ENCODE measurements around the gene UNC80. TPM values are rescaled to one million over a fixed set of nuclear protein-coding genes. Genes with fewer than 3 reads are reported as not detected.

The UNC80 gene
- total RNA-seq, 1 donor from 2014 or later, result 2.9 TPM

DNA sequence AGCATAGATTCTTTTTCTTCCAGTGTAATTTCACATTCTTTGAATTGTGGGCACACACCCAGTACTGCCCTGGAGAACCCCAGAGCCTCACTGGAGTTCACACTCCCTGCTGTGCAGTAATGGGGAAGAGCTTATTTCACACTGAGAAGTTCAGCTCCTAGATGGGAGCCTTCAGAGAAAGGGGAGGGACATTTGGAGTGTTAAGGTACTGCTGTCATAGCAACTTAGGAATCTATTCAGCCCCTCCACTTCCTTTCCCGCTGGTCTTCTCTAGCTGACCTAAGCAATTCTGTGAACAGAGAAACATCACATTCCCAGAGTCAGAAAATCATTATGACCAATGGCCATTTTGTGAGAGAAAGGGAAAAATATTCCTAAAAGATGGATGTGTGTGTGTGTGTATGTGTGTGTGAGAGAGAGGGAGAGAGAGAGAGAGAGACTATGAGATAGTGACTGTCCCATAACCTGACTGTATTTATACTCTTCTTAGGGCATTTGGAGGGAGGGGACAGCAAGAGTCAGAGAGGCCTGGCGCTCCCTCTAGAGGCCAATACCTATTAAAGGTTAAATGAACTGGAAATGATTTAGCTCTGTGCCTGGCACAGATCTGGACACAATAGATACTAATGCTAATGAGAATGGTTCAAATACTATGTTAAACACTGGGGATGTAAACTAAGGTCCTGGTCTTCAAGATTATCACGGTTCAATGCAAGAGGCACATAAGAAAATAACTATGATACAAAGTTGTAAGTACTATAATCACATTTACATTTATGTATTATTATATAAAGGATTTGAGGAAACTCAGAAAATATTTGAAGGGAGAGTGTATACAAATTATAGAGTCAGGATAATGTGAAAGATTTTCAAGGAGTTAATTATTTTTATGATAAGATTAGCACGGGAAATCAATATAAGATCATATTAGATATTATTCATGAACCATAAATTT is 189.3 kb downstream of the UNC80 start:
- peaks cover 33% of the 10 kb centered on the region for H3K4me1 Mint-ChIP-seq (ENCODE audit: unreplicated experiment)
- DNase-seq (ENCODE audit: extremely low spot score, unreplicated experiment), result no peak
- H3K4me3 Mint-ChIP-seq, result peak overlapping the region; percentile 34
- H3K27me3 Mint-ChIP-seq, result no peaks in the 10 kb centered on the region
- TF ChIP-seq, protein P1, sequence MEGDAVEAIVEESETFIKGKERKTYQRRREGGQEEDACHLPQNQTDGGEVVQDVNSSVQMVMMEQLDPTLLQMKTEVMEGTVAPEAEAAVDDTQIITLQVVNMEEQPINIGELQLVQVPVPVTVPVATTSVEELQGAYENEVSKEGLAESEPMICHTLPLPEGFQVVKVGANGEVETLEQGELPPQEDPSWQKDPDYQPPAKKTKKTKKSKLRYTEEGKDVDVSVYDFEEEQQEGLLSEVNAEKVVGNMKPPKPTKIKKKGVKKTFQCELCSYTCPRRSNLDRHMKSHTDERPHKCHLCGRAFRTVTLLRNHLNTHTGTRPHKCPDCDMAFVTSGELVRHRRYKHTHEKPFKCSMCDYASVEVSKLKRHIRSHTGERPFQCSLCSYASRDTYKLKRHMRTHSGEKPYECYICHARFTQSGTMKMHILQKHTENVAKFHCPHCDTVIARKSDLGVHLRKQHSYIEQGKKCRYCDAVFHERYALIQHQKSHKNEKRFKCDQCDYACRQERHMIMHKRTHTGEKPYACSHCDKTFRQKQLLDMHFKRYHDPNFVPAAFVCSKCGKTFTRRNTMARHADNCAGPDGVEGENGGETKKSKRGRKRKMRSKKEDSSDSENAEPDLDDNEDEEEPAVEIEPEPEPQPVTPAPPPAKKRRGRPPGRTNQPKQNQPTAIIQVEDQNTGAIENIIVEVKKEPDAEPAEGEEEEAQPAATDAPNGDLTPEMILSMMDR (conservative IDR thresholded peaks at IDR 0.05), result peak; percentile 88
- peak overlapping the region; percentile 52 for H3K27ac Mint-ChIP-seq
- H3K9me3 Mint-ChIP-seq, result no peaks in the 10 kb centered on the region
- H3K36me3 Mint-ChIP-seq, result no peaks in the 10 kb centered on the region

DNA sequence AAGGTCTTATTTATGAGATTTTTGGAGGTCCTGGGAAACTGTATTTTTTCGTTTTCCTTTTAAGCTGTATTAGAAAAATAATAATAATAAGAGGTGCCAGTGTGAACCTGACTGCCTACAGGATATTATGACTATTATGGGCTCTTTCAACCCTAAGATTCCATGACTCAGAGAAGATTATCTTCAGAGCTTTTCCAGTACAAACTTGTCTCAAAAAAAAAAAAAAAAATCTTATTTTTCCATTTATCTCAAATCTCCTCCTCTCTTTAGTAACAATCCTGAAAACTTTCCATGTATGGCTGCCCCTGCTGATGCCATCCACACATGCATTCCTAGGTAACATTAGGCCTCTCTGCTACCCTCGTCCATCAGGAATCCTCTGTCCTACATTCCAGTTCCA is 194.1 kb downstream of the UNC80 start:
- H3K4me3 Mint-ChIP-seq, result no peak overlapping the region
- DNase-seq (ENCODE audit: extremely low spot score, unreplicated experiment), result no peak
- TF ChIP-seq, protein P1 (conservative IDR thresholded peaks at IDR 0.05), result no peak
- H3K27me3 Mint-ChIP-seq, result no peaks in the 10 kb centered on the region
- no peaks in the 10 kb centered on the region for H3K9me3 Mint-ChIP-seq
- no peaks in the 10 kb centered on the region for H3K36me3 Mint-ChIP-seq
- peaks cover 10% of the 10 kb centered on the region for H3K4me1 Mint-ChIP-seq (ENCODE audit: unreplicated experiment)
- no peak overlapping the region for H3K27ac Mint-ChIP-seq

DNA sequence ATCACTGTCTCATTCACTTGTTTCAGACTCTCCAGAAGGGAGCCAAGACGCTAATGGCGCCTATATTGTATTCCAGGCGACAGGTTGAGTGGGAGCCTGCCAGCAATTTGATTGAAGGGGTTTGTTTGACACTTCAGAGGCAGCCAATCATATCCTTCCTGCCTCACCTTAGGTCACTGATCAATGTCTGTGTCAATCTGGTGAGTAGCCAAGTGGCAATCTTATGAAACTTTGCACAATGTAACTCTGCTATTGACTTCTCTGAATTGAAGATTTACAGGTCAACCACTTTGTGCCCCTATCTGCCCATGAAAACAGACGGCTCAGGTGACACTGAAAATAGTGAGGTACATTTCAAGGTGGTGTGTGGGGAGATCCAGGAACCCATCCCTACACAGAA is 198.1 kb downstream of the UNC80 start:
- Mint-ChIP-seq H3K27ac (no peak overlapping the region), H3K4me1 (ENCODE audit: unreplicated experiment) (no peaks in the 10 kb centered on the region), H3K9me3 (no peaks in the 10 kb centered on the region), H3K27me3 (no peaks in the 10 kb centered on the region), H3K4me3 (no peak overlapping the region), H3K36me3 (no peaks in the 10 kb centered on the region)
- no peak for DNase-seq (ENCODE audit: extremely low spot score, unreplicated experiment)
- TF ChIP-seq, protein P1 (conservative IDR thresholded peaks at IDR 0.05), result no peak

DNA sequence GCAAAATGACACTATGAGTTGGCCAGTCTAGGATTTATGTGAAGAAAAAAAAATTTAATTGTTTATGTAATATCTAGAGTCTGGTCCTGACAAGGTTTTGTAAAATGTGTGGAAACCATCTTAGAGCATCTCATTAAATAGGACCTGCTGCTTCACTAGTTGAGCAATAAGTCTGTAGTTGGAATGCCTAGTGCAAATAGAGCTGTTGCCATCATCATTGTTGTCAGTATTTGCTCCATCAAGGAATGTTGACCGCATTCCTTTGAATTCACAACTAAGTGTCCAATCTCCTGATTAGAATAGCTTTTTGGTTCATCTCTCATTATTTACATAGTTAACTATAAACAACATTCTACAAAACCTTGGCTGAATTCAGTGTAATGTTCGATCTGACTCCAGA is 198.6 kb downstream of the UNC80 start:
- no peak overlapping the region for H3K4me3 Mint-ChIP-seq
- H3K27ac Mint-ChIP-seq, result no peak overlapping the region
- no peaks in the 10 kb centered on the region for H3K9me3 Mint-ChIP-seq
- no peak for DNase-seq (ENCODE audit: extremely low spot score, unreplicated experiment)
- no peaks in the 10 kb centered on the region for H3K27me3 Mint-ChIP-seq
- TF ChIP-seq, protein P1 (conservative IDR thresholded peaks at IDR 0.05), result no peak
- no peaks in the 10 kb centered on the region for H3K4me1 Mint-ChIP-seq (ENCODE audit: unreplicated experiment)
- H3K36me3 Mint-ChIP-seq, result no peaks in the 10 kb centered on the region

DNA sequence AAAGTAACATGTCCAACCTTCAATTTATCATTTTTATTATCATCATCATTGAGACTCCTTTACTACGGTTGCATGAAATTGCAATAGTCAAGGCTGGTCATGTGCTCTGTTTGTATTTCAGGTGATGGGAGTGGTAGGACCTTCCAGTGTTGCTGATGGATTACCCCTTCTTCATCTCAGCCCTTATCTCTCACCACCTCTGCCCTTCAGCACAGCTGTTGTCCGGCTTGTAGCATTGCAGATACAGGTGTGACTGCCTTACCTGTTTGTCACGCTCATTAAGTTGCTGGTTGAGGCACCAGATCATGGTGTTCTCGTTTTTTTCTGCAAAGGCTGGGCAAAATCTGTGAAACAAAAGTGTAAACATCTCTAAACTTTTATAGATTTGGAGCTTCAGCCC is 199.1 kb downstream of the UNC80 start:
- Mint-ChIP-seq H3K36me3 (no peaks in the 10 kb centered on the region), H3K27ac (no peak overlapping the region), H3K4me3 (no peak overlapping the region), H3K27me3 (no peaks in the 10 kb centered on the region), H3K4me1 (ENCODE audit: unreplicated experiment) (no peaks in the 10 kb centered on the region), H3K9me3 (no peaks in the 10 kb centered on the region)
- TF ChIP-seq, protein P1 (conservative IDR thresholded peaks at IDR 0.05), result no peak
- DNase-seq (ENCODE audit: extremely low spot score, unreplicated experiment), result no peak

Measured in type B pancreatic cell (in vitro differentiated cells).